ENCODE data around the gene CTSS.
"Not testable (repeated sequence)": the region's sequence is repeated elsewhere in the genome, so short reads cannot be mapped to it uniquely, and the experiment has no call there.

Gene CTSS

GRCh38 chr1:150765296-150765976 lies at the start of gene CTSS:
TSS of gene CTSS (minus strand) at chr1:150765778. CDS start at chr1:150764763, 1,015 bp downstream.
- DNase-seq: no peak

- no peak for DNase-seq
Measured at GRCh38 chr1:150813028-150813707, 47.6 kb upstream of the CTSS start.

- DNase-seq: no peak
Measured at GRCh38 chr1:150810958-150811659, 45.5 kb upstream of the CTSS start.

- no peak for DNase-seq
Measured at GRCh38 chr1:150809651-150810050, 44.1 kb upstream of the CTSS start.

GRCh38 chr1:150808846-150809245 lies 43.3 kb upstream of the CTSS start:
- no peak for DNase-seq

- no peak for DNase-seq
Measured at GRCh38 chr1:150808121-150808520, 42.5 kb upstream of the CTSS start, which contains the start of gene CTSK. TSS of gene CTSK (minus strand) at chr1:150808260. CDS start at chr1:150806805, 1,455 bp downstream.

GRCh38 chr1:150807249-150808023 lies 41.9 kb upstream of the CTSS start:
- no peak for DNase-seq

- no peak for DNase-seq
Measured at GRCh38 chr1:150805899-150806298, 40.3 kb upstream of the CTSS start.

- no peak for DNase-seq
Measured at GRCh38 chr1:150804671-150805070, 39.1 kb upstream of the CTSS start.

GRCh38 chr1:150799089-150799488 lies 33.5 kb upstream of the CTSS start:
- no peak for DNase-seq

- DNase-seq: no peak
Measured at GRCh38 chr1:150798525-150798924, 32.9 kb upstream of the CTSS start.

GRCh38 chr1:150796374-150796773 lies 30.8 kb upstream of the CTSS start:
- DNase-seq: no peak

- DNase-seq: not testable (repeated sequence)
Measured at GRCh38 chr1:150793778-150794177, 28.2 kb upstream of the CTSS start.

GRCh38 chr1:150793221-150793620 lies 27.6 kb upstream of the CTSS start:
- DNase-seq: no peak

- DNase-seq: no peak
Measured at GRCh38 chr1:150791585-150791984, 26.0 kb upstream of the CTSS start.

- no peak for DNase-seq
Measured at GRCh38 chr1:150789396-150789795, 23.8 kb upstream of the CTSS start.

GRCh38 chr1:150788946-150789345 lies 23.4 kb upstream of the CTSS start:
- no peak for DNase-seq

- DNase-seq: no peak
Measured at GRCh38 chr1:150787455-150787854, 21.9 kb upstream of the CTSS start.

GRCh38 chr1:150780510-150780909 lies 14.9 kb upstream of the CTSS start:
- DNase-seq: no peak

- no peak for DNase-seq
Measured at GRCh38 chr1:150778409-150778808, 12.8 kb upstream of the CTSS start.

- DNase-seq: no peak
Measured at GRCh38 chr1:150777544-150777943, 12.0 kb upstream of the CTSS start.

GRCh38 chr1:150775931-150776505 lies 10.4 kb upstream of the CTSS start:
- DNase-seq: not testable (repeated sequence)

- DNase-seq: no peak
Measured at GRCh38 chr1:150775276-150775675, 9.7 kb upstream of the CTSS start.
